ENCODE data around the gene MOB3A.

Gene MOB3A

GRCh38 chr19:2048104-2048958 is 47.8 kb downstream of the MOB3A start:
- H3K4me3 ChIP-seq (replicated peaks; ENCODE audit: low read depth, low read length), result peak overlapping the region; percentile 69
- TF ChIP-seq CTCF (IDR thresholded peaks at IDR 0.05; ENCODE audit: low read depth, low read length, missing control alignments), result no peak
- DNase-seq (ENCODE audit: extremely low read depth, low read depth), result no peak

GRCh38 chr19:2047449-2048103 is 48.5 kb downstream of the MOB3A start:
- no peak overlapping the region for H3K4me3 ChIP-seq (replicated peaks; ENCODE audit: low read depth, low read length)
- TF ChIP-seq CTCF (IDR thresholded peaks at IDR 0.05; ENCODE audit: low read depth, low read length, missing control alignments), result no peak
- no peak for DNase-seq (ENCODE audit: extremely low read depth, low read depth)

GRCh38 chr19:2047076-2047448 is 49.1 kb downstream of the MOB3A start:
- no peak for TF ChIP-seq CTCF (IDR thresholded peaks at IDR 0.05; ENCODE audit: low read depth, low read length, missing control alignments)
- DNase-seq (ENCODE audit: extremely low read depth, low read depth), result no peak
- H3K4me3 ChIP-seq (replicated peaks; ENCODE audit: low read depth, low read length), result no peak overlapping the region

- H3K4me3 ChIP-seq (replicated peaks; ENCODE audit: low read depth, low read length), result no peak overlapping the region
- no peak for DNase-seq (ENCODE audit: extremely low read depth, low read depth)
- no peak for TF ChIP-seq CTCF (IDR thresholded peaks at IDR 0.05; ENCODE audit: low read depth, low read length, missing control alignments)
Measured at GRCh38 chr19:2046046-2046907, 49.8 kb downstream of the MOB3A start.

- H3K4me3 ChIP-seq (replicated peaks; ENCODE audit: low read depth, low read length), result no peak overlapping the region
- no peak for TF ChIP-seq CTCF (IDR thresholded peaks at IDR 0.05; ENCODE audit: low read depth, low read length, missing control alignments)
- no peak for DNase-seq (ENCODE audit: extremely low read depth, low read depth)
Measured at GRCh38 chr19:2045501-2046045, 50.6 kb downstream of the MOB3A start.

- H3K4me3 ChIP-seq (replicated peaks; ENCODE audit: low read depth, low read length), result no peak overlapping the region
- TF ChIP-seq CTCF (IDR thresholded peaks at IDR 0.05; ENCODE audit: low read depth, low read length, missing control alignments), result no peak
- no peak for DNase-seq (ENCODE audit: extremely low read depth, low read depth)
Measured at GRCh38 chr19:2044709-2045500, 51.2 kb downstream of the MOB3A start.

Data from HFF-Myc (cell line).